ELR (cell line): ENCODE results near the gene RBM14.
"Not testable (repeated sequence)": the region's sequence is repeated elsewhere in the genome, so short reads cannot be mapped to it uniquely, and the experiment has no call there.

Source experiments
- DNase-seq: peaks from one replicate; pipeline ENCODE4 v3.0.0-alpha.2; 2015; ENCODE audit warnings: low read depth

RBM14 gene

GRCh38 chr11:66616379-66617154 lies at the start of gene RBM14:
Gene RBM14 (plus strand): TSS chr11:66616630. CDS start chr11:66616721, 91 bp downstream.
- DNase-seq: peak; percentile 100

GRCh38 chr11:66567787-66568123 lies 48.7 kb upstream of the RBM14 start:
- no peak for DNase-seq

GRCh38 chr11:66568124-66568916 lies 48.1 kb upstream of the RBM14 start, which contains the start of gene CTSF:
Gene CTSF (minus strand): TSS chr11:66568606. CDS start chr11:66568486, 120 bp downstream.
- DNase-seq: peak; percentile 80

- no peak for DNase-seq
Observed at GRCh38 chr11:66569076-66569475, 47.4 kb upstream of the RBM14 start.

- no peak for DNase-seq
Observed at GRCh38 chr11:66570079-66570849, 46.2 kb upstream of the RBM14 start.

GRCh38 chr11:66570850-66571180 lies 45.6 kb upstream of the RBM14 start:
- no peak for DNase-seq

GRCh38 chr11:66579017-66579606 lies 37.3 kb upstream of the RBM14 start:
- DNase-seq: peak; percentile 76

GRCh38 chr11:66580803-66581202 lies 35.6 kb upstream of the RBM14 start:
- DNase-seq: no peak

- no peak for DNase-seq
Observed at GRCh38 chr11:66581261-66581660, 35.2 kb upstream of the RBM14 start.

GRCh38 chr11:66582565-66583147 lies 33.8 kb upstream of the RBM14 start:
- DNase-seq: not testable (repeated sequence)

- not testable (repeated sequence) for DNase-seq
Observed at GRCh38 chr11:66585447-66585846, 31.0 kb upstream of the RBM14 start.

- DNase-seq: no peak
Observed at GRCh38 chr11:66586136-66586535, 30.3 kb upstream of the RBM14 start.

GRCh38 chr11:66589315-66589714 lies 27.1 kb upstream of the RBM14 start:
- not testable (repeated sequence) for DNase-seq

GRCh38 chr11:66589996-66590675 lies 26.3 kb upstream of the RBM14 start:
- DNase-seq: no peak

GRCh38 chr11:66591175-66591574 lies 25.3 kb upstream of the RBM14 start:
- DNase-seq: no peak

GRCh38 chr11:66592457-66593302 lies 23.8 kb upstream of the RBM14 start, which contains the start of the genes CCDC87 and CCS:
Gene CCDC87 (minus strand): TSS chr11:66593063. CDS start chr11:66593015, 48 bp downstream.
Gene CCS (plus strand): TSS chr11:66593185. CDS start chr11:66593262, 77 bp downstream.
- peak; percentile 95 for DNase-seq

GRCh38 chr11:66593303-66593635 lies 23.2 kb upstream of the RBM14 start:
- DNase-seq: no peak

GRCh38 chr11:66593650-66594049 lies 22.8 kb upstream of the RBM14 start:
- no peak for DNase-seq

- DNase-seq: no peak
Observed at GRCh38 chr11:66595245-66595904, 21.1 kb upstream of the RBM14 start.

GRCh38 chr11:66598993-66599392 lies 17.4 kb upstream of the RBM14 start:
- DNase-seq: no peak
